Measurements from ENCODE around the gene AUTS2. TPM values are rescaled to one million over a fixed set of nuclear protein-coding genes. Genes with fewer than 3 reads are reported as not detected.

The AUTS2 gene
- total RNA-seq, 1 donor from 2014 or later: 125 TPM

- Mint-ChIP-seq H3K4me3 (ENCODE audit: low read depth) (no peak overlapping the region), H3K36me3 (ENCODE audit: insufficient read depth) (peaks cover 7% of the 10 kb centered on the region), H3K27ac (no peak overlapping the region), H3K9me3 (ENCODE audit: low read depth) (peaks cover 4% of the 10 kb centered on the region), H3K4me1 (ENCODE audit: low read depth) (no peaks in the 10 kb centered on the region), H3K27me3 (no peaks in the 10 kb centered on the region)
- TF ChIP-seq CTCF (IDR thresholded peaks at IDR 0.05; ENCODE audit: unreplicated experiment): no peak
- DNase-seq (ENCODE audit: low spot score, unreplicated experiment): no peak
These were observed 738.3 kb downstream of the AUTS2 start for GRCh38 chr7:70336536-70336935.

DNA sequence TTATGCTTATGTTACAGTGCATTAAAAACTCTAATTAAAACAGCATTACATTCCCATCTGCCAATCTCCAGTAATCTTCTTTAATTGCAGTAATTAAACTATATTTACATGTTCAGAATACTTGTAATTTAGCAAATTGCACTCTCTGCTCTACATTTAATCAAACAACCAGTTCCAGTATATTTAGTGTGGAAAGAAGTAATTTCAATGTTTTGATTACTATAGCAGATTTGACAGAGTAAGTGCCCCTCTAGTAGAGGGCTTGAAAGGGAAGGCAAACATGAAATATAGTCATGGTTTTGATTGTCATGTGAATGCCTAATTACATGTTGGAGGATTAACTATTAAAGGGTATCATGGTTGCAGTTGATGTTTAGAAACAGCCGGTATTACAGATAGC is 739.7 kb downstream of the AUTS2 start:
- Mint-ChIP-seq H3K36me3 (ENCODE audit: insufficient read depth) (peaks cover 1% of the 10 kb centered on the region), H3K4me3 (ENCODE audit: low read depth) (no peak overlapping the region), H3K4me1 (ENCODE audit: low read depth) (no peaks in the 10 kb centered on the region), H3K9me3 (ENCODE audit: low read depth) (no peaks in the 10 kb centered on the region), H3K27me3 (no peaks in the 10 kb centered on the region), H3K27ac (no peak overlapping the region)
- no peak for DNase-seq (ENCODE audit: low spot score, unreplicated experiment)
- no peak for TF ChIP-seq CTCF (IDR thresholded peaks at IDR 0.05; ENCODE audit: unreplicated experiment)

- H3K9me3 Mint-ChIP-seq (ENCODE audit: low read depth): no peaks in the 10 kb centered on the region
- H3K4me3 Mint-ChIP-seq (ENCODE audit: low read depth): no peak overlapping the region
- TF ChIP-seq CTCF (IDR thresholded peaks at IDR 0.05; ENCODE audit: unreplicated experiment): no peak
- no peaks in the 10 kb centered on the region for H3K4me1 Mint-ChIP-seq (ENCODE audit: low read depth)
- no peaks in the 10 kb centered on the region for H3K27me3 Mint-ChIP-seq
- H3K27ac Mint-ChIP-seq: no peak overlapping the region
- no peak for DNase-seq (ENCODE audit: low spot score, unreplicated experiment)
- no peaks in the 10 kb centered on the region for H3K36me3 Mint-ChIP-seq (ENCODE audit: insufficient read depth)
These were observed 742.0 kb downstream of the AUTS2 start for GRCh38 chr7:70340236-70340635.

DNA sequence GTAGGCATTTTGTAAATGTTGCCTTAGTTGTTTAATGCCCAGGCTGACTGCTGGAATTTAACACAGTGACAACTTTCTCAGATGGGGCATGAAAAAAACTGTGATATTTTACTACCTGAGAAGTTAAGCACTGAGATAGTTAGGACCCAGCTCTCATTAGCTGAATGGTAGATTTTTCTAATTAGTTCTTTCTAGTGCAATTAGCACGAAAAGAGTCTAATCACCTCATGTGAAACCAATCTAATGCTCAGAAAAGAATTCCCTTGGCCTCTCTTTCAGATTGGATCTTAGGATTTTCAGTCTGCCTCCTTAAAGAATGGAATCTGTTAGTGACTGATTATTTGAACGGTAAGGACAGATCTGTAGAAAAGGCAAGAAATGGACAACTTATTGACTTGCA is 743.2 kb downstream of the AUTS2 start:
- no peak for TF ChIP-seq CTCF (IDR thresholded peaks at IDR 0.05; ENCODE audit: unreplicated experiment)
- Mint-ChIP-seq H3K36me3 (ENCODE audit: insufficient read depth) (no peaks in the 10 kb centered on the region), H3K27ac (no peak overlapping the region), H3K9me3 (ENCODE audit: low read depth) (no peaks in the 10 kb centered on the region), H3K4me3 (ENCODE audit: low read depth) (no peak overlapping the region), H3K27me3 (no peaks in the 10 kb centered on the region), H3K4me1 (ENCODE audit: low read depth) (no peaks in the 10 kb centered on the region)
- DNase-seq (ENCODE audit: low spot score, unreplicated experiment): no peak

DNA sequence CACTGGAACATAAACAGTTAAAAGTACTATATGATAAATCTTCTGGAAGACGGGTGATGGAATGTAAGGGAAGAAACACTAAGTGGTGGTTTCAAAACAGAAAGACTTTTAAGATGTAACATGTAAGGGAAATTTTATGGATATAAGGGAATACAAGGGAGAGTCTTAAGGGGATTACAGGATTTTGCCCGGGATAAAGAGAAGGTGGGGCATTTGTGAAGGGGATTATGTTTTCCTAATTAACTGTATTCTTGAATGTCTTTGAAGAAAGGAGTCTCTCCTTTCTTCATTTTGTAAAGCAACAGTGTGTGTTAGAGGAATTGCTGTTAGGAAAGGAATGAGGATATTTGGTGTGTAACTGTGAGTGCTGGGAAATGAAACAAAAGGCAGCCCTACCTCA is 745.2 kb downstream of the AUTS2 start:
- no peak for DNase-seq (ENCODE audit: low spot score, unreplicated experiment)
- no peak overlapping the region for H3K27ac Mint-ChIP-seq
- no peak for TF ChIP-seq CTCF (IDR thresholded peaks at IDR 0.05; ENCODE audit: unreplicated experiment)
- H3K27me3 Mint-ChIP-seq: peaks cover 2% of the 10 kb centered on the region
- H3K9me3 Mint-ChIP-seq (ENCODE audit: low read depth): no peaks in the 10 kb centered on the region
- H3K4me3 Mint-ChIP-seq (ENCODE audit: low read depth): no peak overlapping the region
- no peaks in the 10 kb centered on the region for H3K4me1 Mint-ChIP-seq (ENCODE audit: low read depth)
- no peaks in the 10 kb centered on the region for H3K36me3 Mint-ChIP-seq (ENCODE audit: insufficient read depth)
